Measurements from ENCODE around the gene TMEM127.

- TF ChIP-seq EZH2 (IDR thresholded peaks at IDR 0.05; ENCODE audit: borderline replicate concordance, insufficient read depth, low read depth, low read length, poor library complexity, severe bottlenecking) (no peak), CTCF (IDR thresholded peaks at IDR 0.05) (no peak)
Observed at GRCh38 chr2:96208143-96209010, 57.4 kb downstream of the TMEM127 start, which contains the start of gene STARD7.
